Measurements from ENCODE around the gene ADAM19.
A peak's percentile ranks its signal among the peaks of the same experiment; 100 is the strongest.

Gene ADAM19

GRCh38 chr5:157548513-157549282, 26.9 kb downstream of the ADAM19 start:
- ATAC-seq (ENCODE audit: low read depth) (no peak), DNase-seq (ENCODE audit: low spot score in 2 of 2) (no peak)
- Mint-ChIP-seq H3K4me3 (peak overlapping the region; percentile 57), H3K4me1 (peaks cover 76% of the 10 kb centered on the region), H3K27ac (peak overlapping the region; percentile 88), H3K9me3 (no peaks in the 10 kb centered on the region), H3K36me3 (peaks cover 53% of the 10 kb centered on the region), H3K27me3 (no peaks in the 10 kb centered on the region)

GRCh38 chr5:157547941-157548512, 27.5 kb downstream of the ADAM19 start:
- H3K9me3 Mint-ChIP-seq, result no peaks in the 10 kb centered on the region
- peak overlapping the region; percentile 57 for H3K4me3 Mint-ChIP-seq
- H3K27ac Mint-ChIP-seq, result peak overlapping the region; percentile 88

GRCh38 chr5:157546456-157547100, 29.0 kb downstream of the ADAM19 start:
- H3K4me1 Mint-ChIP-seq, result peaks cover 80% of the 10 kb centered on the region
- peak overlapping the region; percentile 88 for H3K27ac Mint-ChIP-seq
- peaks cover 42% of the 10 kb centered on the region for H3K36me3 Mint-ChIP-seq
- no peaks in the 10 kb centered on the region for H3K27me3 Mint-ChIP-seq
- H3K4me3 Mint-ChIP-seq, result peak overlapping the region; percentile 49
- no peak for DNase-seq (ENCODE audit: low spot score in 2 of 2)
- H3K9me3 Mint-ChIP-seq, result no peaks in the 10 kb centered on the region
- ATAC-seq (ENCODE audit: low read depth), result no peak

More at GRCh38 chr5:157547941-157548512, 27.5 kb downstream of the ADAM19 start:
- no peak for DNase-seq (ENCODE audit: low spot score in 2 of 2)
- H3K4me1 Mint-ChIP-seq, result peaks cover 81% of the 10 kb centered on the region
- ATAC-seq (ENCODE audit: low read depth), result no peak
- no peaks in the 10 kb centered on the region for H3K27me3 Mint-ChIP-seq
- H3K36me3 Mint-ChIP-seq, result peaks cover 54% of the 10 kb centered on the region

GRCh38 chr5:157545610-157546310, 29.8 kb downstream of the ADAM19 start:
- no peak for ATAC-seq (ENCODE audit: low read depth)
- DNase-seq (ENCODE audit: low spot score in 2 of 2), result no peak
- Mint-ChIP-seq H3K4me1 (peaks cover 82% of the 10 kb centered on the region), H3K4me3 (peak overlapping the region; percentile 49), H3K9me3 (no peaks in the 10 kb centered on the region), H3K36me3 (peaks cover 37% of the 10 kb centered on the region), H3K27me3 (no peaks in the 10 kb centered on the region), H3K27ac (peak overlapping the region; percentile 88)

- no peak for DNase-seq (ENCODE audit: low spot score in 2 of 2)
- no peaks in the 10 kb centered on the region for H3K9me3 Mint-ChIP-seq
- peaks cover 79% of the 10 kb centered on the region for H3K4me1 Mint-ChIP-seq
- no peaks in the 10 kb centered on the region for H3K27me3 Mint-ChIP-seq
- peak overlapping the region; percentile 49 for H3K4me3 Mint-ChIP-seq
- H3K36me3 Mint-ChIP-seq, result peaks cover 34% of the 10 kb centered on the region
- peak overlapping the region; percentile 88 for H3K27ac Mint-ChIP-seq
- ATAC-seq (ENCODE audit: low read depth), result peak; percentile 34
These were observed 31.0 kb downstream of the ADAM19 start for GRCh38 chr5:157544623-157544989.

GRCh38 chr5:157543825-157544622, 31.6 kb downstream of the ADAM19 start:
- H3K36me3 Mint-ChIP-seq, result peaks cover 29% of the 10 kb centered on the region
- H3K4me3 Mint-ChIP-seq, result peak overlapping the region; percentile 49
- peaks cover 74% of the 10 kb centered on the region for H3K4me1 Mint-ChIP-seq
- ATAC-seq (ENCODE audit: low read depth), result no peak
- no peaks in the 10 kb centered on the region for H3K9me3 Mint-ChIP-seq
- no peaks in the 10 kb centered on the region for H3K27me3 Mint-ChIP-seq
- DNase-seq (ENCODE audit: low spot score in 2 of 2), result no peak
- H3K27ac Mint-ChIP-seq, result peak overlapping the region; percentile 88

- peaks cover 66% of the 10 kb centered on the region for H3K4me1 Mint-ChIP-seq
These were observed 33.1 kb downstream of the ADAM19 start for GRCh38 chr5:157542282-157543000.

GRCh38 chr5:157541447-157542118, 34.0 kb downstream of the ADAM19 start:
- no peaks in the 10 kb centered on the region for H3K27me3 Mint-ChIP-seq
- H3K9me3 Mint-ChIP-seq, result no peaks in the 10 kb centered on the region
- H3K4me3 Mint-ChIP-seq, result peak overlapping the region; percentile 65
- H3K36me3 Mint-ChIP-seq, result peaks cover 26% of the 10 kb centered on the region
- ATAC-seq (ENCODE audit: low read depth) (peak; percentile 1), DNase-seq (ENCODE audit: low spot score in 2 of 2) (no peak)
- H3K4me1 Mint-ChIP-seq, result peaks cover 63% of the 10 kb centered on the region
- H3K27ac Mint-ChIP-seq, result peak overlapping the region; percentile 75

More at GRCh38 chr5:157542282-157543000, 33.1 kb downstream of the ADAM19 start:
- ATAC-seq (ENCODE audit: low read depth), result no peak
- DNase-seq (ENCODE audit: low spot score in 2 of 2), result no peak
- Mint-ChIP-seq H3K9me3 (no peaks in the 10 kb centered on the region), H3K27me3 (no peaks in the 10 kb centered on the region), H3K36me3 (peaks cover 21% of the 10 kb centered on the region), H3K27ac (peak overlapping the region; percentile 88), H3K4me3 (no peak overlapping the region)

- DNase-seq (ENCODE audit: low spot score in 2 of 2) (peak; percentile 35 to 56), ATAC-seq (ENCODE audit: low read depth) (peak; percentile 90)
- peak overlapping the region; percentile 65 for H3K4me3 Mint-ChIP-seq
- no peaks in the 10 kb centered on the region for H3K27me3 Mint-ChIP-seq
- H3K4me1 Mint-ChIP-seq, result peaks cover 56% of the 10 kb centered on the region
- H3K9me3 Mint-ChIP-seq, result no peaks in the 10 kb centered on the region
- H3K36me3 Mint-ChIP-seq, result peaks cover 22% of the 10 kb centered on the region
- H3K27ac Mint-ChIP-seq, result peak overlapping the region; percentile 75
These were observed 34.7 kb downstream of the ADAM19 start for GRCh38 chr5:157540707-157541446.

GRCh38 chr5:157540124-157540523, 35.5 kb downstream of the ADAM19 start:
- H3K27ac Mint-ChIP-seq, result peak overlapping the region; percentile 75
- ATAC-seq (ENCODE audit: low read depth), result no peak

GRCh38 chr5:157539503-157540022, 36.0 kb downstream of the ADAM19 start:
- no peaks in the 10 kb centered on the region for H3K27me3 Mint-ChIP-seq
- ATAC-seq (ENCODE audit: low read depth) (no peak), DNase-seq (ENCODE audit: low spot score in 2 of 2) (no peak)
- no peaks in the 10 kb centered on the region for H3K9me3 Mint-ChIP-seq
- H3K27ac Mint-ChIP-seq, result peak overlapping the region; percentile 75
- no peak overlapping the region for H3K4me3 Mint-ChIP-seq
- H3K36me3 Mint-ChIP-seq, result peaks cover 21% of the 10 kb centered on the region
- H3K4me1 Mint-ChIP-seq, result peaks cover 46% of the 10 kb centered on the region

More at GRCh38 chr5:157540124-157540523, 35.5 kb downstream of the ADAM19 start:
- Mint-ChIP-seq H3K4me3 (peak overlapping the region; percentile 65), H3K36me3 (peaks cover 24% of the 10 kb centered on the region), H3K27me3 (no peaks in the 10 kb centered on the region), H3K9me3 (no peaks in the 10 kb centered on the region), H3K4me1 (peaks cover 52% of the 10 kb centered on the region)
- DNase-seq (ENCODE audit: low spot score in 2 of 2), result no peak

- Mint-ChIP-seq H3K27me3 (no peaks in the 10 kb centered on the region), H3K4me1 (peaks cover 40% of the 10 kb centered on the region), H3K27ac (peak overlapping the region; percentile 82), H3K36me3 (peaks cover 21% of the 10 kb centered on the region), H3K4me3 (no peak overlapping the region), H3K9me3 (no peaks in the 10 kb centered on the region)
- no peak for DNase-seq (ENCODE audit: low spot score in 2 of 2)
- no peak for ATAC-seq (ENCODE audit: low read depth)
These were observed 37.3 kb downstream of the ADAM19 start for GRCh38 chr5:157538311-157538710.
